Measurements from ENCODE around the gene PTEN.

DNA sequence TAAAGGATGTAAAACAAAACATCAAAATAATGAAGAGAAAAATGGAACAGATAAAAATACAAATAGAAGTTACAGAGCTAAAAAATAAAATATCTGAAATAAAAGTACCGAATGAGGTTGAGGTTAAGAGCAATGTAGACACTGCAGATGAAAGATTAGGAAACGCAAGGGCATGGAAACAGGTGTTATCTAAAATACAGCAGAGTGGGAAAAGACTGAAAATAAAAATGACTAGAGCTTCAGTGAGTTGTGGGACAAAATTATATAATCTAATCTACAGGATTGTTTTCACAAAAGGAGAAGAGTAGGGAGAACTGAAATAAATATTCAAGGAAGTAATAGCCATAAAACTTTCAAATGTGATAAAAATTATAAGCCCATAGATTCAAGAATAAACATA lies 123.8 kb downstream of the PTEN start:
- no peak for TF ChIP-seq POLR2A (IDR thresholded peaks at IDR 0.05; ENCODE audit: borderline replicate concordance, extremely low read depth, insufficient read depth, insufficient read length)
- TF ChIP-seq YY1 (IDR thresholded peaks at IDR 0.05; ENCODE audit: extremely low read depth, insufficient replicate concordance, low read depth, low read length): no peak
- TF ChIP-seq, protein P1, sequence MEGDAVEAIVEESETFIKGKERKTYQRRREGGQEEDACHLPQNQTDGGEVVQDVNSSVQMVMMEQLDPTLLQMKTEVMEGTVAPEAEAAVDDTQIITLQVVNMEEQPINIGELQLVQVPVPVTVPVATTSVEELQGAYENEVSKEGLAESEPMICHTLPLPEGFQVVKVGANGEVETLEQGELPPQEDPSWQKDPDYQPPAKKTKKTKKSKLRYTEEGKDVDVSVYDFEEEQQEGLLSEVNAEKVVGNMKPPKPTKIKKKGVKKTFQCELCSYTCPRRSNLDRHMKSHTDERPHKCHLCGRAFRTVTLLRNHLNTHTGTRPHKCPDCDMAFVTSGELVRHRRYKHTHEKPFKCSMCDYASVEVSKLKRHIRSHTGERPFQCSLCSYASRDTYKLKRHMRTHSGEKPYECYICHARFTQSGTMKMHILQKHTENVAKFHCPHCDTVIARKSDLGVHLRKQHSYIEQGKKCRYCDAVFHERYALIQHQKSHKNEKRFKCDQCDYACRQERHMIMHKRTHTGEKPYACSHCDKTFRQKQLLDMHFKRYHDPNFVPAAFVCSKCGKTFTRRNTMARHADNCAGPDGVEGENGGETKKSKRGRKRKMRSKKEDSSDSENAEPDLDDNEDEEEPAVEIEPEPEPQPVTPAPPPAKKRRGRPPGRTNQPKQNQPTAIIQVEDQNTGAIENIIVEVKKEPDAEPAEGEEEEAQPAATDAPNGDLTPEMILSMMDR (IDR thresholded peaks at IDR 0.05 in 2 of 3, conservative IDR thresholded peaks at IDR 0.05 in 1 of 3; ENCODE audit: borderline replicate concordance in 1 of 3, insufficient read depth in 1 of 3, low read depth in 2 of 3, low read length in 2 of 3): no peak
- TF ChIP-seq, protein P2, sequence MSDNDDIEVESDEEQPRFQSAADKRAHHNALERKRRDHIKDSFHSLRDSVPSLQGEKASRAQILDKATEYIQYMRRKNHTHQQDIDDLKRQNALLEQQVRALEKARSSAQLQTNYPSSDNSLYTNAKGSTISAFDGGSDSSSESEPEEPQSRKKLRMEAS (IDR thresholded peaks at IDR 0.05): no peak
- no peak for TF ChIP-seq POLR2AphosphoS5 (IDR thresholded peaks at IDR 0.05; ENCODE audit: low read depth, low read length)
- no peak for TF ChIP-seq EGR1 (IDR thresholded peaks at IDR 0.05; ENCODE audit: low read depth)
